Common myeloid progenitor, CD34-positive (primary cell): ENCODE data around the gene SLF2.

ENCODE experiments used
- CTCF ChIA-PET: fragments of 350-600 bp; sonication (Branson Sonifier 250); formaldehyde crosslinking; loops from one replicate; lab custom pipeline; 2021; ENCODE audit warnings: antibody characterized with exemption; lab: Charles Lee
- POLR2A ChIA-PET: fragments of 350-600 bp; sonication (Branson Sonifier 250); formaldehyde crosslinking; loops from one replicate; lab custom pipeline; 2021; ENCODE audit warnings: antibody characterized with exemption; lab: Charles Lee
- DNase-seq, 3 donors: peaks; one replicate each; pipeline versions ENCODE4 v3.0.0 to v3.0.0-alpha.2; 2013
- H3K27ac ChIP-seq, 2 experiments: 1 replicate in 1 of 2; 2 replicates in 1 of 2; pipeline ENCODE4 v1.7.0; 2013; ENCODE audit warnings: inconsistent platforms in 2 of 2, low read length in 2 of 2, mild to moderate bottlenecking in 2 of 2, low read depth in 1 of 2, moderate library complexity in 1 of 2; ENCODE audit not compliant: severe bottlenecking in 2 of 2, insufficient read depth in 1 of 2, poor library complexity in 1 of 2
- H3K27me3 ChIP-seq, 5 experiments: replicated peaks in 2 of 5; 1 replicate in 3 of 5; 2 replicates in 2 of 5; pipeline versions ENCODE4 v1.6.1 to v1.7.0; 2013; ENCODE audit warnings: low read length in 4 of 5, mild to moderate bottlenecking in 2 of 5, moderate library complexity in 2 of 5, inconsistent platforms in 1 of 5; ENCODE audit not compliant: insufficient read depth in 5 of 5, control insufficient read depth in 4 of 5
- H3K36me3 ChIP-seq, 4 experiments: 1 replicate in 2 of 4; 2 replicates in 2 of 4; pipeline versions ENCODE4 v1.6.1 to v1.7.0; 2013; ENCODE audit warnings: low read length in 3 of 4, control low read depth in 1 of 4, mild to moderate bottlenecking in 1 of 4; ENCODE audit not compliant: control insufficient read depth in 4 of 4, insufficient read depth in 4 of 4
- H3K4me1 ChIP-seq, 4 experiments: 1 replicate in 3 of 4; 2 replicates in 1 of 4; pipeline versions ENCODE4 v1.6.1 to v1.7.1; 2013; ENCODE audit warnings: low read length in 3 of 4, mild to moderate bottlenecking in 3 of 4, control low read depth in 1 of 4, inconsistent platforms in 1 of 4, moderate library complexity in 1 of 4; ENCODE audit not compliant: control insufficient read depth in 4 of 4, insufficient read depth in 4 of 4; ENCODE audit errors: control extremely low read depth in 1 of 4
- H3K4me3 ChIP-seq, 7 experiments: 1 replicate in 4 of 7; 2 replicates in 3 of 7; pipeline versions ENCODE4 v1.5.1 to v1.7.0; 2013; ENCODE audit warnings: mild to moderate bottlenecking in 7 of 7, low read length in 6 of 7, moderate library complexity in 6 of 7, inconsistent platforms in 2 of 7, low read depth in 2 of 7, control low read depth in 1 of 7; ENCODE audit not compliant: insufficient read depth in 4 of 7, control insufficient read depth in 1 of 7; ENCODE audit errors: extremely low read depth in 1 of 7
- H3K9me3 ChIP-seq, 5 experiments: 1 replicate in 4 of 5; 2 replicates in 1 of 5; pipeline versions ENCODE4 v1.6.1 to v1.7.1; 2013; ENCODE audit warnings: low read length in 4 of 5, mild to moderate bottlenecking in 2 of 5, inconsistent platforms in 1 of 5, low read depth in 1 of 5, moderate library complexity in 1 of 5; ENCODE audit not compliant: control insufficient read depth in 4 of 5, insufficient read depth in 2 of 5; ENCODE audit errors: control extremely low read depth in 1 of 5
- WGBS: methylation state at CpG from one replicate; pipeline ENCODE4 v1.1.5; 2013; ENCODE audit not compliant: insufficient coverage; 5-methylcytosine and 5-hydroxymethylcytosine counted together

SLF2 gene

DNA sequence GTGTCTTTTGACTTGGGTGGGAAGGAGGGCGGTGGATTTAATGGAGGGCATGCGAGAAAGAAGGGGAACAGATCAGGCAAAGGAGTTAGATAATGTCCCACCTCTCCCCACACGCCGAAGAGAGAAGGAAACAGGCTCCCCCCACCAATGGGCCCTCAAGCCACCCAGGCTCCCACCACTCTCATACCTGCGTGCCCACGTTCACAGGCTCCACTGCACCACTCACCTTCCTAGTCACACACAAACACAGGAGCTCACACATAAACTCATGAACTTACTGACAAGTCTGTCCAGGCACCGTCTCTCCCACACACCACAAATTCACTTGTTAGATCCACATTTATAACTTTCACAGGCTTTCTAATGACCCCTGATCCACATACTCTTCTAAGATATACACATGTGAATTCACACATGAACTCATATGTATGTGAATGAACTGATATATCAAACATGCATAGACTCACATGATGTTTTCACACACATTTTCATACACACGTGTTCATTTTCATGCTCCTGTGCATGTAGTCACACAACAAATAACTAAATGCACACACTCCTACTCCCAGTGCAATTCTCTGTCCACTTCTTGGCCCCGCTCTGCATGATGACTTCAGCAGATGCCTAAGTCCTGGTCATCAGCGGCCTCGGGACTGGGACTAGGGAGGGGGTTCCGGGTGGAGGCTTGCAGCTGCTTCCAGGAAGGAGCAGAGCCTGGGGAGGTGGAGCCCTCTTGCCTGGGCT lies 88.3 kb downstream of the SLF2 start:
- H3K4me1 ChIP-seq: peaks cover 0 to 53% (median 49%) of the 10 kb centered on the region in 4 experiments
- H3K36me3 ChIP-seq: peaks cover 6 to 35% (median 28%) of the 10 kb centered on the region in 4 experiments
- WGBS: 11% methylated on average over 4 of the region's 12 CpGs
- ChIA-PET CTCF (interaction anchor here (0.6 to 23.7 kb wide), 7 partner anchors 8 to 35 kb away, joined by 3 to 311 read pairs (median 3); no protein-coding TSS in a partner anchor), POLR2A (interaction anchor here (1.5 kb wide), 1 partner anchor 10 kb away, joined by 5 read pairs; no protein-coding TSS in a partner anchor)
- peak overlapping the region; percentile 80 to 91 for H3K27ac ChIP-seq
- DNase-seq: peak in 2 of 3 donors; percentile 31 to 40
- H3K9me3 ChIP-seq: no peaks in the 10 kb centered on the region
- peak overlapping the region in 6 of 7 experiments; percentile 84 to 93 (median 86) for H3K4me3 ChIP-seq
- H3K27me3 ChIP-seq: no peaks in the 10 kb centered on the region

DNA sequence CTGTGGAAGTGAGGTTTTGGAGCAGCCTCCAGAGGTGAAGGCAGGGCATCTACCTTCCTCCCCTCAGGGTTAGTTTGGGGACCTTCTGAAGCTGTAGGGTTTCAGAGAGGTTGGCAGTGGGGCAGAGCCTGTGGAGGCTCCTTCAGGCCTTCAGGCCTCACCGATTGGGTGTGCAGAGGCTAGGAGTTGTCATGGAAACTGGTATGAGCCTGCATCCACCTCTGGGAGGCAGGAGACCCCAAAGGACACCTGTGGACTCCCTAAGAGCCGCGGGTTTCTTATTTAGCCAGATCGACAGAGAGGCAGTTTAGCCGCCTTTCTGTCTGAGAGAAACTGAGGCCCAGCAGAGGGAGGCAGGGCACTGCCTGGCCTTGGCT lies 88.9 kb downstream of the SLF2 start:
- H3K27ac ChIP-seq: peak overlapping the region in 1 of 2 experiments; percentile 91
- H3K36me3 ChIP-seq: peaks cover 6 to 41% (median 33%) of the 10 kb centered on the region in 4 experiments
- ChIA-PET POLR2A (interaction anchor here (1.5 kb wide), 1 partner anchor 10 kb away, joined by 5 read pairs; no protein-coding TSS in a partner anchor), CTCF (interaction anchor here (0.9 to 23.7 kb wide), 5 partner anchors 7 to 36 kb away, joined by 3 to 311 read pairs (median 5); no protein-coding TSS in a partner anchor)
- peak overlapping the region in 5 of 7 experiments; percentile 14 to 93 (median 84) for H3K4me3 ChIP-seq
- H3K27me3 ChIP-seq: no peaks in the 10 kb centered on the region
- no peaks in the 10 kb centered on the region for H3K9me3 ChIP-seq
- WGBS: 77% methylated on average over 5 of the region's 5 CpGs
- DNase-seq: no peak
- peaks cover 0 to 48% (median 44%) of the 10 kb centered on the region in 4 experiments for H3K4me1 ChIP-seq

DNA sequence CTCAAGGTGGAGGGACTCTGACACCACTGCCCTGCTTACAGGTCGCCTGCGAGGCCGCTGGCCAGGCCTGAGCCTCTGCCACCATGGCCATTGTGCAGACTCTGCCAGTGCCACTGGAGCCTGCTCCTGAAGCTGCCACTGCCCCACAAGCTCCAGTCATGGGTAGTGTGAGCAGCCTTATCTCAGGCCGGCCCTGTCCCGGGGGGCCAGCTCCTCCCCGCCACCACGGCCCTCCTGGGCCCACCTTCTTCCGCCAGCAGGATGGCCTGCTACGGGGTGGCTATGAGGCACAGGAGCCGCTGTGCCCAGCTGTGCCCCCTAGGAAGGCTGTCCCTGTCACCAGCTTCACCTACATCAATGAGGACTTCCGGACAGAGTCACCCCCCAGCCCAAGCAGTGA lies 89.7 kb downstream of the SLF2 start:
- CTCF ChIA-PET: interaction anchor here (0.9 to 23.7 kb wide), 10 partner anchors 7 to 81 kb away, joined by 3 to 311 read pairs (median 4); partner anchors contain the start of gene SEMA4G
- POLR2A ChIA-PET: interaction anchor here (1.5 kb wide), 1 partner anchor 9 kb away, joined by 5 read pairs; no protein-coding TSS in a partner anchor
- no peak for DNase-seq
- Histone ChIP-seq H3K9me3 (no peaks in the 10 kb centered on the region), H3K4me1 (peaks cover 0 to 42% (median 39%) of the 10 kb centered on the region in 4 experiments), H3K27ac (peak overlapping the region in 1 of 2 experiments; percentile 91), H3K36me3 (peaks cover 6 to 49% (median 38%) of the 10 kb centered on the region in 4 experiments), H3K27me3 (no peaks in the 10 kb centered on the region), H3K4me3 (no peak overlapping the region)
- WGBS: 94% methylated on average over 11 of the region's 11 CpGs

GRCh38 chr10:101003639-101004206 lies 91.0 kb downstream of the SLF2 start:
- Histone ChIP-seq H3K4me1 (peaks cover 0 to 30% (median 29%) of the 10 kb centered on the region in 4 experiments), H3K4me3 (no peak overlapping the region), H3K36me3 (peaks cover 6 to 50% (median 38%) of the 10 kb centered on the region in 4 experiments), H3K27me3 (no peaks in the 10 kb centered on the region), H3K9me3 (no peaks in the 10 kb centered on the region), H3K27ac (no peak overlapping the region)
- DNase-seq: no peak
- ChIA-PET CTCF (interaction anchor here (1.4 to 23.7 kb wide), 8 partner anchors 5 to 63 kb away, joined by 3 to 311 read pairs (median 6); partner anchors contain the start of gene SEMA4G), POLR2A (no interaction called here)
- over 99% methylated on average over 15 of the region's 18 CpGs for WGBS

GRCh38 chr10:101005361-101005760 lies 92.6 kb downstream of the SLF2 start:
- Histone ChIP-seq H3K4me3 (no peak overlapping the region), H3K27me3 (no peaks in the 10 kb centered on the region), H3K27ac (no peak overlapping the region), H3K4me1 (peaks cover 0 to 23% (median 21%) of the 10 kb centered on the region in 4 experiments), H3K9me3 (no peaks in the 10 kb centered on the region), H3K36me3 (peaks cover 6 to 50% (median 38%) of the 10 kb centered on the region in 4 experiments)
- ChIA-PET CTCF (interaction anchor here (1.5 to 23.7 kb wide), 4 partner anchors 10 to 39 kb away, joined by 3 to 311 read pairs (median 80); partner anchors contain the start of gene LZTS2), POLR2A (no interaction called here)
- DNase-seq: no peak
- WGBS: 96% methylated on average over 18 of the region's 23 CpGs

- Histone ChIP-seq H3K4me1 (peaks cover 0 to 16% (median 15%) of the 10 kb centered on the region in 4 experiments), H3K27me3 (no peaks in the 10 kb centered on the region), H3K36me3 (peaks cover 6 to 50% (median 38%) of the 10 kb centered on the region in 4 experiments), H3K27ac (no peak overlapping the region), H3K4me3 (no peak overlapping the region), H3K9me3 (no peaks in the 10 kb centered on the region)
- DNase-seq: no peak
- CTCF ChIA-PET: interaction anchor here (0.6 to 23.7 kb wide), 4 partner anchors 10 to 310 kb away, joined by 3 to 311 read pairs (median 78); partner anchors contain the start of gene LZTS2
- WGBS: 100% methylated on average over 2 of the region's 4 CpGs
- POLR2A ChIA-PET: no interaction called here
Observed at GRCh38 chr10:101005869-101006567, 93.3 kb downstream of the SLF2 start.
